K562 (cell line): Measurements from ENCODE around the gene ACE. TPM values are rescaled to one million over a fixed set of nuclear protein-coding genes. Genes with fewer than 3 reads are reported as not detected.

Experiments used
- ATAC-seq: fragments of 200-7000 bp; cut with Tn5 transposase; 3 replicates; pipeline ENCODE4 v1.9.1; 2020; ENCODE audit warnings: moderate library complexity
- BruUV-seq: library from RNA; stranded (reverse); fragments of 400-500 nt; replicated peaks from 2 replicates; lab custom pipeline; 2021; lab: Mats Ljungman, UMichigan
- CTCF ChIA-PET: fragments of 300-600 bp; formaldehyde crosslinking; extraction: SDS; loops from one replicate; lab custom pipeline; 2021; ENCODE audit warnings: low intra/inter-chr PET ratio; lab: Yijun Ruan, JAX
- POLR2A ChIA-PET: fragments of 300-600, 350-650 bp; sonication (Branson Sonifier 250); formaldehyde crosslinking; extraction: SDS; loops from one replicate; lab custom pipeline; 2021; ENCODE audit warnings: antibody characterized with exemption, inconsistent platforms; lab: Yijun Ruan, JAX
- DNase-seq, 4 experiments: peaks; one replicate each; pipeline versions ENCODE4 v3.0.0 to v3.0.0-alpha.2; 2011 to 2018; ENCODE audit warnings: low spot score in 3 of 4, mixed read lengths in 3 of 4; ENCODE audit errors: extremely low read depth in 1 of 4
- FAIRE-seq: peaks from 2 replicates; lab custom pipeline; 2011; peaks lifted over from hg19 to GRCh38; lab: Jason Lieb, UNC
- H2AFZ ChIP-seq: 2 replicates; pipeline ENCODE4 v1.6.0; 2011; ENCODE audit warnings: low read depth, low read length, control low read depth, inconsistent platforms
- H3K27ac ChIP-seq: fragments of 200-600 bp; 3 replicates; pipeline ENCODE4 v1.8.0; 2011; ENCODE audit warnings: low read depth, mild to moderate bottlenecking, control low read depth, inconsistent platforms, low read length, moderate library complexity, mixed read lengths; ENCODE audit errors: extremely low read depth
- H3K27me3 ChIP-seq, 2 experiments: fragments of 300-600 bp in 1 of 2; 2 replicates in 1 of 2; 3 replicates in 1 of 2; pipeline versions ENCODE4 v1.6.0 to v1.8.0; 2011; ENCODE audit warnings: inconsistent platforms in 2 of 2, low read length in 2 of 2, mild to moderate bottlenecking in 1 of 2, mixed read lengths in 1 of 2, moderate library complexity in 1 of 2; ENCODE audit not compliant: control insufficient read depth in 2 of 2, insufficient read depth in 2 of 2
- H3K36me3 ChIP-seq: fragments of 300-600 bp; 3 replicates; pipeline ENCODE4 v1.8.0; 2011; ENCODE audit warnings: mild to moderate bottlenecking, low read length, inconsistent platforms; ENCODE audit not compliant: control insufficient read depth, insufficient read depth
- H3K4me1 ChIP-seq, 2 experiments: fragments of 200-600 bp in 1 of 2; replicated peaks in 1 of 2; 2 replicates in 1 of 2; 3 replicates in 1 of 2; pipeline versions ENCODE4 v1.5.1 to v1.8.0; 2011; ENCODE audit warnings: inconsistent platforms in 2 of 2, low read length in 2 of 2, mild to moderate bottlenecking in 1 of 2, mixed read lengths in 1 of 2, moderate library complexity in 1 of 2; ENCODE audit not compliant: control insufficient read depth in 2 of 2, insufficient read depth in 2 of 2
- H3K4me2 ChIP-seq: 2 replicates; pipeline ENCODE4 v1.6.1; 2011; ENCODE audit warnings: low read length, control low read depth, inconsistent platforms, mixed read lengths; ENCODE audit not compliant: insufficient read depth
- H3K4me3 ChIP-seq: fragments of 200-600 bp; sonication (generic), shearing (Covaris generic); 2 replicates; pipeline ENCODE4 v1.5.1; 2016; ENCODE audit warnings: control low read depth, inconsistent platforms
- H3K79me2 ChIP-seq: fragments of 200-600 bp; 3 replicates; pipeline ENCODE4 v1.8.0; 2011; ENCODE audit warnings: low read length, inconsistent platforms; ENCODE audit not compliant: control insufficient read depth, insufficient read depth
- H3K9ac ChIP-seq, 2 experiments: 2 replicates each; pipeline versions ENCODE4 v1.6.0 to v1.6.1; 2011; ENCODE audit warnings: low read depth in 2 of 2, low read length in 2 of 2, control low read depth in 1 of 2, inconsistent platforms in 1 of 2, mild to moderate bottlenecking in 1 of 2, mixed read lengths in 1 of 2; ENCODE audit not compliant: insufficient read depth in 1 of 2
- H3K9me1 ChIP-seq: one replicate; pipeline ENCODE4 v1.6.0; 2011; ENCODE audit warnings: inconsistent platforms, mild to moderate bottlenecking, low read length, moderate library complexity; ENCODE audit not compliant: control insufficient read depth, insufficient read depth
- H3K9me3 ChIP-seq: replicated peaks from 2 replicates; pipeline ENCODE4 v1.5.1; 2011; ENCODE audit warnings: low read depth, low read length, inconsistent platforms; ENCODE audit not compliant: control insufficient read depth, insufficient read depth
- H4K20me1 ChIP-seq: replicated peaks from 2 replicates; pipeline ENCODE4 v1.6.1; 2011; ENCODE audit warnings: low read length, inconsistent platforms, mixed read lengths; ENCODE audit not compliant: control insufficient read depth, insufficient read depth
- CREBBP ChIP-seq: IDR thresholded peaks from one replicate; pipeline ENCODE4 v1.6.1; 2012; ENCODE audit warnings: low read depth, mild to moderate bottlenecking, control low read depth, inconsistent platforms, low read length
- GABPB1 ChIP-seq: sonication (generic); formaldehyde crosslinking; IDR thresholded peaks from 2 replicates; pipeline ENCODE4 v1.8.0; 2022; ENCODE audit warnings: mild to moderate bottlenecking, missing genetic modification reagents
- KAT7 ChIP-seq: sonication (generic); formaldehyde crosslinking; IDR thresholded peaks from 2 replicates; pipeline ENCODE4 v1.8.0; 2022; ENCODE audit warnings: missing genetic modification reagents, mild to moderate bottlenecking, borderline replicate concordance
- MTF1 ChIP-seq: fragments of 250-450 bp; sonication (Bioruptor Pico); IDR thresholded peaks from 2 replicates; pipeline ENCODE4 v1.9.0; 2021; ENCODE audit warnings: moderate library complexity, mild to moderate bottlenecking, inconsistent platforms, borderline replicate concordance
- ZBTB17 ChIP-seq: fragments of 450-650 bp; formaldehyde crosslinking; IDR thresholded peaks from 2 replicates; pipeline ENCODE4 v1.4.0; 2020; ENCODE audit warnings: mild to moderate bottlenecking
- ZNF133 ChIP-seq: fragments of 250-450 bp; sonication (Bioruptor Pico); IDR thresholded peaks from 2 replicates; pipeline ENCODE4 v1.4.0; 2020; ENCODE audit warnings: mild to moderate bottlenecking
- WGBS: fragments of 100-300 bp; shearing (Covaris generic); methylation state at CpG from one replicate; pipeline ENCODE4 v1.1.6; 2016; ENCODE audit warnings: low coverage, mixed read lengths; ENCODE audit not compliant: insufficient coverage; ENCODE audit errors: missing lambda C conversion rate; 5-methylcytosine and 5-hydroxymethylcytosine counted together
- in situ Hi-C: fragments of 300-500 bp; cut with MboI; formaldehyde crosslinking; loops from 4 replicates; pipeline ENCODE4 v1.15.0; 2018; ENCODE audit warnings: inconsistent platforms, mixed read lengths
- intact Hi-C: fragments of 100-400 bp; cut with micrococcal nuclease; formaldehyde crosslinking; loops from 2 replicates; pipeline ENCODE4 v1.14.2; 2022
- polyA plus RNA-seq, 8 experiments: library from polyadenylated mRNA; depleted of rRNA in 4 of 8; stranded (reverse) in 5 of 8; unstranded in 3 of 8; fragments of >200 nt; fragmentation: Nextera tagmentation in 2 of 8; fragmentation: Illumina TruSeq in 1 of 8; extraction: Ambion mirVana in 2 of 8; extraction: Trizol in 1 of 8; gene quantifications; 2 replicates each; pipeline versions ENCODE4 v1.2.1 to v1.2.3, GENCODE V29; 2011 to 2014; ENCODE audit warnings: inconsistent platforms in 1 of 8, missing spikeins in 1 of 8
- total RNA-seq, 7 experiments: library from RNA; depleted of rRNA in 6 of 7; stranded (reverse); fragments of >200 nt in 6 of 7; fragmentation: Illumina TruSeq in 2 of 7; extraction: Trizol in 2 of 7; gene quantifications; 2 replicates each; pipeline versions ENCODE4 v1.2.1 to v1.2.3, GENCODE V29; 2011 to 2021; ENCODE audit warnings: low replicate concordance in 1 of 7
- TF ChIP-seq, protein P1 (sequence below): fragments of 200-600 bp; sonication (generic); IDR thresholded peaks from one replicate; pipeline ENCODE4 v1.6.1; 2012; ENCODE audit warnings: mild to moderate bottlenecking, low read depth, low read length, inconsistent platforms
- TF ChIP-seq, protein P2 (sequence below): fragments of 450-650 bp; IDR thresholded peaks from 2 replicates; pipeline ENCODE4 v1.6.1; 2016; ENCODE audit warnings: borderline replicate concordance

The ACE gene
- total and polyA plus RNA-seq, 9 of the 15 experiments (the other 6 are each of a cell fraction or from before 2014, with no cell fraction given), result 0.07 to 2.5 (median 0.47) TPM; not detected in 1

DNA sequence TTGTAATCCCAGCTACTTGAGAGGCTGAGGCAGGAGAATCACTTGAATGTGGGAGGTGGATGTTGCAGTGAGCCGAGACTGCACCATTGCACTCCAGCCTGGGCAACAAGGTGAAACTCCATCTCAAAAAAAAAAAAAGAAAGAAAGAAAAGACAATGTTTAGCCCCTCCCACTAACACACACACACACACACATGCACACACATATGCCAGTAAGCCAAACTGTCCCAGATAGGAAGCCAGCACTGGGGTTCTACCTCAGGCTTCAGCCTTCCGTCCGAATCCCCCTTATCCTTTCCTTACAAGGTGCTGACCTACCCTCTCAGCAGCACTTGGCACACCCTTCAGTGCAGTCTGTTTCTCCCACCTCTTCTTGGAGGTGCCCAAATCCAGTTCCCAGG, 37.6 kb downstream of the ACE start (continued):
- TF ChIP-seq MTF1 (CRISPR knock-in tag), result no peak

DNA sequence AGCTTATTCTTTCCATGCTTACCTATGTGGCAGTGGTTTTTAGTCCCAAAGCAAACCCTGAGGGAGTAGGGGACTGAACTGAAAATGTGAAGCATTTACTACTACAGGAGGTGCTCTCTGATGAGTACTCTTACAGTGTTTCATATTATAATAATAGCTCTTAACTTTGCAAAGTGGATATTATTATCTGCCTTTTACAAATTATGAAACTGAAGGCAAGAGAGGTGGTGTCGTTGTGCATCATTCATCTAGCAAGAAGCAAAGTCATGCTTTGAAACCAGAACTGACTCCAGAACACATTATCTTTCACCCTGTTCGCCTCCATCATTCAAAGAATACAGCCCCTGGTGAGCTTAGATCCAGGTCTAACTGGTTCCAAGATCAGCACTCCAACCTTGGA, 38.1 kb downstream of the ACE start:
- intact Hi-C loops, result no loop called here
- no peak overlapping the region for H3K4me2 ChIP-seq
- TF ChIP-seq, protein P1, sequence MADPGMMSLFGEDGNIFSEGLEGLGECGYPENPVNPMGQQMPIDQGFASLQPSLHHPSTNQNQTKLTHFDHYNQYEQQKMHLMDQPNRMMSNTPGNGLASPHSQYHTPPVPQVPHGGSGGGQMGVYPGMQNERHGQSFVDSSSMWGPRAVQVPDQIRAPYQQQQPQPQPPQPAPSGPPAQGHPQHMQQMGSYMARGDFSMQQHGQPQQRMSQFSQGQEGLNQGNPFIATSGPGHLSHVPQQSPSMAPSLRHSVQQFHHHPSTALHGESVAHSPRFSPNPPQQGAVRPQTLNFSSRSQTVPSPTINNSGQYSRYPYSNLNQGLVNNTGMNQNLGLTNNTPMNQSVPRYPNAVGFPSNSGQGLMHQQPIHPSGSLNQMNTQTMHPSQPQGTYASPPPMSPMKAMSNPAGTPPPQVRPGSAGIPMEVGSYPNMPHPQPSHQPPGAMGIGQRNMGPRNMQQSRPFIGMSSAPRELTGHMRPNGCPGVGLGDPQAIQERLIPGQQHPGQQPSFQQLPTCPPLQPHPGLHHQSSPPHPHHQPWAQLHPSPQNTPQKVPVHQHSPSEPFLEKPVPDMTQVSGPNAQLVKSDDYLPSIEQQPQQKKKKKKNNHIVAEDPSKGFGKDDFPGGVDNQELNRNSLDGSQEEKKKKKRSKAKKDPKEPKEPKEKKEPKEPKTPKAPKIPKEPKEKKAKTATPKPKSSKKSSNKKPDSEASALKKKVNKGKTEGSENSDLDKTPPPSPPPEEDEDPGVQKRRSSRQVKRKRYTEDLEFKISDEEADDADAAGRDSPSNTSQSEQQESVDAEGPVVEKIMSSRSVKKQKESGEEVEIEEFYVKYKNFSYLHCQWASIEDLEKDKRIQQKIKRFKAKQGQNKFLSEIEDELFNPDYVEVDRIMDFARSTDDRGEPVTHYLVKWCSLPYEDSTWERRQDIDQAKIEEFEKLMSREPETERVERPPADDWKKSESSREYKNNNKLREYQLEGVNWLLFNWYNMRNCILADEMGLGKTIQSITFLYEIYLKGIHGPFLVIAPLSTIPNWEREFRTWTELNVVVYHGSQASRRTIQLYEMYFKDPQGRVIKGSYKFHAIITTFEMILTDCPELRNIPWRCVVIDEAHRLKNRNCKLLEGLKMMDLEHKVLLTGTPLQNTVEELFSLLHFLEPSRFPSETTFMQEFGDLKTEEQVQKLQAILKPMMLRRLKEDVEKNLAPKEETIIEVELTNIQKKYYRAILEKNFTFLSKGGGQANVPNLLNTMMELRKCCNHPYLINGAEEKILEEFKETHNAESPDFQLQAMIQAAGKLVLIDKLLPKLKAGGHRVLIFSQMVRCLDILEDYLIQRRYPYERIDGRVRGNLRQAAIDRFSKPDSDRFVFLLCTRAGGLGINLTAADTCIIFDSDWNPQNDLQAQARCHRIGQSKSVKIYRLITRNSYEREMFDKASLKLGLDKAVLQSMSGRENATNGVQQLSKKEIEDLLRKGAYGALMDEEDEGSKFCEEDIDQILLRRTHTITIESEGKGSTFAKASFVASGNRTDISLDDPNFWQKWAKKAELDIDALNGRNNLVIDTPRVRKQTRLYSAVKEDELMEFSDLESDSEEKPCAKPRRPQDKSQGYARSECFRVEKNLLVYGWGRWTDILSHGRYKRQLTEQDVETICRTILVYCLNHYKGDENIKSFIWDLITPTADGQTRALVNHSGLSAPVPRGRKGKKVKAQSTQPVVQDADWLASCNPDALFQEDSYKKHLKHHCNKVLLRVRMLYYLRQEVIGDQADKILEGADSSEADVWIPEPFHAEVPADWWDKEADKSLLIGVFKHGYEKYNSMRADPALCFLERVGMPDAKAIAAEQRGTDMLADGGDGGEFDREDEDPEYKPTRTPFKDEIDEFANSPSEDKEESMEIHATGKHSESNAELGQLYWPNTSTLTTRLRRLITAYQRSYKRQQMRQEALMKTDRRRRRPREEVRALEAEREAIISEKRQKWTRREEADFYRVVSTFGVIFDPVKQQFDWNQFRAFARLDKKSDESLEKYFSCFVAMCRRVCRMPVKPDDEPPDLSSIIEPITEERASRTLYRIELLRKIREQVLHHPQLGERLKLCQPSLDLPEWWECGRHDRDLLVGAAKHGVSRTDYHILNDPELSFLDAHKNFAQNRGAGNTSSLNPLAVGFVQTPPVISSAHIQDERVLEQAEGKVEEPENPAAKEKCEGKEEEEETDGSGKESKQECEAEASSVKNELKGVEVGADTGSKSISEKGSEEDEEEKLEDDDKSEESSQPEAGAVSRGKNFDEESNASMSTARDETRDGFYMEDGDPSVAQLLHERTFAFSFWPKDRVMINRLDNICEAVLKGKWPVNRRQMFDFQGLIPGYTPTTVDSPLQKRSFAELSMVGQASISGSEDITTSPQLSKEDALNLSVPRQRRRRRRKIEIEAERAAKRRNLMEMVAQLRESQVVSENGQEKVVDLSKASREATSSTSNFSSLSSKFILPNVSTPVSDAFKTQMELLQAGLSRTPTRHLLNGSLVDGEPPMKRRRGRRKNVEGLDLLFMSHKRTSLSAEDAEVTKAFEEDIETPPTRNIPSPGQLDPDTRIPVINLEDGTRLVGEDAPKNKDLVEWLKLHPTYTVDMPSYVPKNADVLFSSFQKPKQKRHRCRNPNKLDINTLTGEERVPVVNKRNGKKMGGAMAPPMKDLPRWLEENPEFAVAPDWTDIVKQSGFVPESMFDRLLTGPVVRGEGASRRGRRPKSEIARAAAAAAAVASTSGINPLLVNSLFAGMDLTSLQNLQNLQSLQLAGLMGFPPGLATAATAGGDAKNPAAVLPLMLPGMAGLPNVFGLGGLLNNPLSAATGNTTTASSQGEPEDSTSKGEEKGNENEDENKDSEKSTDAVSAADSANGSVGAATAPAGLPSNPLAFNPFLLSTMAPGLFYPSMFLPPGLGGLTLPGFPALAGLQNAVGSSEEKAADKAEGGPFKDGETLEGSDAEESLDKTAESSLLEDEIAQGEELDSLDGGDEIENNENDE, result no peak
- TF ChIP-seq ZNF133 (CRISPR knock-in tag) (no peak), CREBBP (no peak), GABPB1 (no peak), ZBTB17 (CRISPR knock-in tag) (no peak), KAT7 (CRISPR knock-in tag) (no peak)
- TF ChIP-seq, protein P2, sequence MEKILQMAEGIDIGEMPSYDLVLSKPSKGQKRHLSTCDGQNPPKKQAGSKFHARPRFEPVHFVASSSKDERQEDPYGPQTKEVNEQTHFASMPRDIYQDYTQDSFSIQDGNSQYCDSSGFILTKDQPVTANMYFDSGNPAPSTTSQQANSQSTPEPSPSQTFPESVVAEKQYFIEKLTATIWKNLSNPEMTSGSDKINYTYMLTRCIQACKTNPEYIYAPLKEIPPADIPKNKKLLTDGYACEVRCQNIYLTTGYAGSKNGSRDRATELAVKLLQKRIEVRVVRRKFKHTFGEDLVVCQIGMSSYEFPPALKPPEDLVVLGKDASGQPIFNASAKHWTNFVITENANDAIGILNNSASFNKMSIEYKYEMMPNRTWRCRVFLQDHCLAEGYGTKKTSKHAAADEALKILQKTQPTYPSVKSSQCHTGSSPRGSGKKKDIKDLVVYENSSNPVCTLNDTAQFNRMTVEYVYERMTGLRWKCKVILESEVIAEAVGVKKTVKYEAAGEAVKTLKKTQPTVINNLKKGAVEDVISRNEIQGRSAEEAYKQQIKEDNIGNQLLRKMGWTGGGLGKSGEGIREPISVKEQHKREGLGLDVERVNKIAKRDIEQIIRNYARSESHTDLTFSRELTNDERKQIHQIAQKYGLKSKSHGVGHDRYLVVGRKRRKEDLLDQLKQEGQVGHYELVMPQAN, result no peak

More for the DNA sequence above, 38.1 kb downstream of the ACE start:
- Histone ChIP-seq H3K4me1 (no peaks in the 10 kb centered on the region; a peak in 1 of 5 replicates), H3K27me3 (peaks cover 28 to 49% of the 10 kb centered on the region in 2 experiments; a peak in 4 of 5 replicates), H3K79me2 (no peaks in the 10 kb centered on the region), H3K27ac (no peak overlapping the region), H3K9me1 (no peaks in the 10 kb centered on the region), H2AFZ (no peak overlapping the region), H3K36me3 (no peaks in the 10 kb centered on the region), H3K9me3 (no peaks in the 10 kb centered on the region), H3K9ac (no peak overlapping the region), H4K20me1 (0 out of 2 replicates have a peak, but pooled peaks cover 5% of the 10 kb centered on the region), H3K4me3 (no peak overlapping the region)
- DNase-seq (no peak), ATAC-seq (no peak), FAIRE-seq (no peak)
- CTCF ChIA-PET, result interaction anchor here (0.6 kb wide), 1 partner anchor 584 kb away, joined by 3 read pairs; no protein-coding TSS in a partner anchor
- BruUV-seq, result no TSS peak
- in situ Hi-C loops, result no loop called here
- POLR2A ChIA-PET, result no interaction called here
- WGBS, result 0% methylated on average over 2 of the region's 2 CpGs
